Naive thymus-derived CD4-positive, alpha-beta T cell (primary cell): Measurements from ENCODE around the gene SIMC1. TPM values are rescaled to one million over a fixed set of nuclear protein-coding genes. Genes with fewer than 3 reads are reported as not detected.
A peak's percentile ranks its signal among the peaks of the same experiment; 100 is the strongest.
"Not testable (repeated sequence)": the region's sequence is repeated elsewhere in the genome, so short reads cannot be mapped to it uniquely, and the experiment has no call there.

Experiments used
- ATAC-seq: fragments of 150-1000 bp; cut with Tn5 transposase; 2 replicates; pipeline ENCODE4 v1.10.0; 2021; ENCODE audit warnings: mild to moderate bottlenecking, moderate library complexity
- CTCF ChIA-PET: fragments of 350-600 bp; sonication (Branson Sonifier 250); formaldehyde crosslinking; loops from one replicate; lab custom pipeline; 2021; ENCODE audit warnings: antibody characterized with exemption; lab: Charles Lee
- POLR2A ChIA-PET: fragments of 350-600 bp; sonication (Branson Sonifier 250); formaldehyde crosslinking; loops from one replicate; lab custom pipeline; 2021; ENCODE audit warnings: antibody characterized with exemption, inconsistent platforms; lab: Charles Lee
- DNase-seq, 9 donors: peaks; one replicate each; pipeline versions ENCODE4 v3.0.0 to v3.0.0-alpha.2; 2020 to 2022; ENCODE audit warnings: mixed read lengths in 1 of 9
- H3K27ac ChIP-seq: one replicate; pipeline ENCODE4 v1.7.0; 2013; ENCODE audit warnings: mild to moderate bottlenecking, low read depth, low read length, moderate library complexity
- H3K27me3 ChIP-seq, 2 donors: one replicate each; pipeline ENCODE4 v1.7.0; 2013; ENCODE audit warnings: low read length in 2 of 2, mild to moderate bottlenecking in 2 of 2, moderate library complexity in 2 of 2; ENCODE audit not compliant: control insufficient read depth in 2 of 2, insufficient read depth in 2 of 2
- H3K36me3 ChIP-seq, 3 experiments: 1 replicate in 2 of 3; 2 replicates in 1 of 3; pipeline ENCODE4 v1.7.0; 2013; ENCODE audit warnings: low read length in 3 of 3, mild to moderate bottlenecking in 3 of 3, moderate library complexity in 1 of 3; ENCODE audit not compliant: insufficient read depth in 3 of 3, control insufficient read depth in 2 of 3
- H3K4me1 ChIP-seq, 2 donors: one replicate each; pipeline ENCODE4 v1.7.0; 2013; ENCODE audit warnings: low read length in 2 of 2, mild to moderate bottlenecking in 2 of 2, moderate library complexity in 1 of 2; ENCODE audit not compliant: control insufficient read depth in 2 of 2, insufficient read depth in 2 of 2
- H3K4me3 ChIP-seq: 2 replicates; pipeline ENCODE4 v1.7.0; 2013; ENCODE audit warnings: mild to moderate bottlenecking, low read length
- H3K9me3 ChIP-seq, 3 experiments: 1 replicate in 2 of 3; 2 replicates in 1 of 3; pipeline ENCODE4 v1.7.0; 2013; ENCODE audit warnings: low read length in 3 of 3; ENCODE audit not compliant: control insufficient read depth in 2 of 3
- H3K27ac Mint-ChIP-seq, 9 donors: one replicate each; pipeline ENCODE4 v1.8.0; 2020 to 2022; ENCODE audit warnings: mixed read lengths in 9 of 9, mild to moderate bottlenecking in 8 of 9, moderate library complexity in 5 of 9, inconsistent platforms in 2 of 9
- H3K27me3 Mint-ChIP-seq, 5 donors: one replicate each; pipeline ENCODE4 v1.8.0; 2021 to 2022; ENCODE audit warnings: mixed read lengths in 5 of 5, mild to moderate bottlenecking in 1 of 5
- H3K36me3 Mint-ChIP-seq, 5 donors: one replicate each; pipeline ENCODE4 v1.8.0; 2020 to 2022; ENCODE audit warnings: mixed read lengths in 5 of 5, mild to moderate bottlenecking in 3 of 5, inconsistent platforms in 1 of 5
- H3K4me1 Mint-ChIP-seq, 7 donors: one replicate each; pipeline ENCODE4 v1.8.0; 2020 to 2022; ENCODE audit warnings: mixed read lengths in 7 of 7, mild to moderate bottlenecking in 3 of 7, inconsistent platforms in 1 of 7
- H3K4me3 Mint-ChIP-seq, 10 donors: one replicate each; pipeline ENCODE4 v1.8.0; 2020 to 2022; ENCODE audit warnings: mild to moderate bottlenecking in 10 of 10, mixed read lengths in 10 of 10, moderate library complexity in 6 of 10, inconsistent platforms in 2 of 10
- H3K9me3 Mint-ChIP-seq, 11 donors: one replicate each; pipeline ENCODE4 v1.8.0; 2020 to 2022; ENCODE audit warnings: mixed read lengths in 11 of 11, mild to moderate bottlenecking in 4 of 11, inconsistent platforms in 1 of 11, moderate library complexity in 1 of 11
- intact Hi-C, 2 donors: fragments of 100-400 bp; cut with micrococcal nuclease; formaldehyde crosslinking; loops; one replicate each; pipeline ENCODE4 v1.15.1; 2023
- polyA plus RNA-seq, 2 donors: library from polyadenylated mRNA; unstranded; fragments of 300-500 nt; fragmentation: Illumina TruSeq; gene quantifications; one replicate each; pipeline ENCODE4 v1.2.3, GENCODE V29; 2021
- total RNA-seq, 6 experiments: library from RNA in 5 of 6; stranded (reverse) in 5 of 6; gene quantifications; 1 replicate in 5 of 6; 2 replicates in 1 of 6; pipeline ENCODE4 v1.2.3 and lab custom pipeline; 2021 to 2026

Gene SIMC1
- total and polyA plus RNA-seq, 7 experiments from 2014 or later, result 7.9 to 32.1 (median 22.5) TPM

GRCh38 chr5:176235155-176235554 is 3.1 kb upstream of the SIMC1 start:
- H3K36me3 ChIP-seq, H3K27me3 Mint-ChIP-seq, H3K36me3 Mint-ChIP-seq, H3K27me3 ChIP-seq, H3K4me1 ChIP-seq, H3K9me3 Mint-ChIP-seq, H3K27ac ChIP-seq, H3K9me3 ChIP-seq, POLR2A ChIA-PET, H3K4me3 ChIP-seq: not testable (repeated sequence)
- CTCF ChIA-PET, result interaction anchor here (0.6 to 1.2 kb wide), 4 partner anchors 130 to 324 kb away, joined by 3 read pairs; partner anchors contain the start of gene ARL10
- peak overlapping the region in 8 of 9 donors; percentile 3 to 77 (median 36) for H3K27ac Mint-ChIP-seq
- DNase-seq (peak in 7 of 9 donors; percentile 42 to 64 (median 55)), ATAC-seq (peak; percentile 70)
- intact Hi-C loops, result loop anchor here (5.0 to 10.0 kb wide), 4 partner anchors 127 to 720 kb away; partner anchors contain the start of genes KIAA1191 (in 2 of the 2), HIGD2A (in 1 of the 2) and NOP16 (in 1 of the 2)
- peak overlapping the region in 3 of 10 donors; percentile 6 to 67 (median 14) for H3K4me3 Mint-ChIP-seq
- H3K4me1 Mint-ChIP-seq, result peaks cover 4 to 13% (median 6%) of the 10 kb centered on the region in 7 donors

GRCh38 chr5:176238645-176239283 is 540 bp downstream of the SIMC1 start:
- DNase-seq, H3K4me1 Mint-ChIP-seq, H3K4me3 Mint-ChIP-seq, H3K4me1 ChIP-seq, CTCF ChIA-PET, H3K4me3 ChIP-seq, H3K36me3 Mint-ChIP-seq, H3K36me3 ChIP-seq, H3K9me3 Mint-ChIP-seq, H3K27me3 Mint-ChIP-seq, POLR2A ChIA-PET, H3K27me3 ChIP-seq, H3K9me3 ChIP-seq, H3K27ac Mint-ChIP-seq: not testable (repeated sequence)
- H3K27ac ChIP-seq, result peak overlapping the region; percentile 51
- intact Hi-C loops, result loop anchor here (5.0 to 10.0 kb wide), 4 partner anchors 124 to 716 kb away; partner anchors contain the start of genes KIAA1191 (in 2 of the 2), HIGD2A (in 1 of the 2) and NOP16 (in 1 of the 2)
- ATAC-seq, result peak; percentile 36

- CTCF ChIA-PET, H3K36me3 ChIP-seq, H3K4me3 ChIP-seq, H3K27ac ChIP-seq, H3K27me3 Mint-ChIP-seq, H3K4me1 ChIP-seq, ATAC-seq, H3K36me3 Mint-ChIP-seq, H3K27ac Mint-ChIP-seq, H3K9me3 Mint-ChIP-seq, H3K4me3 Mint-ChIP-seq, H3K27me3 ChIP-seq, H3K9me3 ChIP-seq, DNase-seq, POLR2A ChIA-PET: not testable (repeated sequence)
- intact Hi-C loops, result loop anchor here (5.0 to 10.0 kb wide), 4 partner anchors 123 to 715 kb away; partner anchors contain the start of genes KIAA1191 (in 2 of the 2), HIGD2A (in 1 of the 2) and NOP16 (in 1 of the 2)
- H3K4me1 Mint-ChIP-seq, result peaks cover 4 to 11% (median 8%) of the 10 kb centered on the region in 7 donors
These were observed 1.1 kb downstream of the SIMC1 start for GRCh38 chr5:176239304-176239703.

GRCh38 chr5:176244318-176244717 is 6.1 kb downstream of the SIMC1 start:
- POLR2A ChIA-PET, result interaction anchor here (0.5 kb wide), 1 partner anchor 12 kb away, joined by 4 read pairs; no protein-coding TSS in a partner anchor
- ATAC-seq, H3K27ac Mint-ChIP-seq, H3K27ac ChIP-seq, H3K27me3 ChIP-seq, H3K4me3 ChIP-seq, DNase-seq, H3K4me3 Mint-ChIP-seq, H3K4me1 ChIP-seq, H3K27me3 Mint-ChIP-seq, intact Hi-C loops, H3K9me3 ChIP-seq, H3K9me3 Mint-ChIP-seq, H3K36me3 ChIP-seq, CTCF ChIA-PET: not testable (repeated sequence)
- Mint-ChIP-seq H3K4me1 (peaks cover 0 to 13% (median 7%) of the 10 kb centered on the region in 7 donors), H3K36me3 (peaks cover 0 to 15% (median 0%) of the 10 kb centered on the region in 5 donors)

GRCh38 chr5:176245074-176245473 is 6.8 kb downstream of the SIMC1 start:
- H3K9me3 ChIP-seq, DNase-seq, H3K4me1 ChIP-seq, CTCF ChIA-PET, H3K4me3 Mint-ChIP-seq, H3K27ac Mint-ChIP-seq, intact Hi-C loops, H3K27ac ChIP-seq, POLR2A ChIA-PET, H3K36me3 ChIP-seq, H3K27me3 ChIP-seq, ATAC-seq, H3K27me3 Mint-ChIP-seq, H3K9me3 Mint-ChIP-seq, H3K4me3 ChIP-seq: not testable (repeated sequence)
- Mint-ChIP-seq H3K4me1 (peaks cover 0 to 15% (median 7%) of the 10 kb centered on the region in 7 donors), H3K36me3 (peaks cover 0 to 17% (median 1%) of the 10 kb centered on the region in 5 donors)

- H3K36me3 ChIP-seq, H3K9me3 Mint-ChIP-seq, H3K27me3 Mint-ChIP-seq, H3K4me3 Mint-ChIP-seq, ATAC-seq, intact Hi-C loops, CTCF ChIA-PET, H3K27me3 ChIP-seq, H3K4me3 ChIP-seq, DNase-seq, H3K4me1 ChIP-seq, H3K27ac Mint-ChIP-seq, H3K9me3 ChIP-seq, H3K27ac ChIP-seq, POLR2A ChIA-PET: not testable (repeated sequence)
- Mint-ChIP-seq H3K4me1 (peaks cover 0 to 19% (median 7%) of the 10 kb centered on the region in 7 donors), H3K36me3 (peaks cover 0 to 20% (median 3%) of the 10 kb centered on the region in 5 donors)
These were observed 7.3 kb downstream of the SIMC1 start for GRCh38 chr5:176245489-176245888.
